GM12874 (cell line): ENCODE results near the gene NPHP4.

Source experiments
- CTCF ChIP-seq: IDR thresholded peaks from 2 replicates; pipeline ENCODE4 v1.5.1; 2011; ENCODE audit warnings: low read depth, mild to moderate bottlenecking, control low read depth, low read length, moderate library complexity; ENCODE audit not compliant: insufficient read depth

NPHP4 gene

GRCh38 chr1:5834477-5835178 lies 157.6 kb downstream of the NPHP4 start:
- no peak for TF ChIP-seq CTCF

GRCh38 chr1:5833911-5834310 lies 158.3 kb downstream of the NPHP4 start:
- no peak for TF ChIP-seq CTCF

- no peak for TF ChIP-seq CTCF
Measured at GRCh38 chr1:5832916-5833895, 159.0 kb downstream of the NPHP4 start.

GRCh38 chr1:5831600-5832335 lies 160.5 kb downstream of the NPHP4 start:
- no peak for TF ChIP-seq CTCF

GRCh38 chr1:5830771-5831599 lies 161.2 kb downstream of the NPHP4 start:
- 0 out of 2 replicates have a peak, but pooled peaks have one; percentile 9 for TF ChIP-seq CTCF

GRCh38 chr1:5829414-5829813 lies 162.8 kb downstream of the NPHP4 start:
- TF ChIP-seq CTCF: no peak
